Muscle layer of colon (tissue), 2 donors: ENCODE data around the gene SMIM10.
A peak's percentile ranks its signal among the peaks of the same experiment; 100 is the strongest.
"Not testable (repeated sequence)": the region's sequence is repeated elsewhere in the genome, so short reads cannot be mapped to it uniquely, and the experiment has no call there.

Experiments
- H3K27ac ChIP-seq: one replicate; pipeline ENCODE4 v1.7.0; 2013; ENCODE audit warnings: low read depth, mild to moderate bottlenecking, low read length, moderate library complexity
- H3K27me3 ChIP-seq, 2 donors: one replicate each; pipeline ENCODE4 v1.7.0; 2013; ENCODE audit warnings: low read length in 2 of 2, mild to moderate bottlenecking in 2 of 2; ENCODE audit not compliant: insufficient read depth in 2 of 2, control insufficient read depth in 1 of 2
- H3K36me3 ChIP-seq: one replicate; pipeline ENCODE4 v1.7.0; 2013; ENCODE audit warnings: mild to moderate bottlenecking, low read length; ENCODE audit not compliant: insufficient read depth
- H3K4me1 ChIP-seq: one replicate; pipeline ENCODE4 v1.7.0; 2013; ENCODE audit warnings: mild to moderate bottlenecking, low read length; ENCODE audit not compliant: insufficient read depth
- H3K4me3 ChIP-seq, 2 donors: one replicate each; pipeline ENCODE4 v1.7.0; 2013; ENCODE audit warnings: low read length in 2 of 2, low read depth in 1 of 2, mild to moderate bottlenecking in 1 of 2, moderate library complexity in 1 of 2
- H3K9ac ChIP-seq: one replicate; pipeline ENCODE4 v1.7.0; 2013; ENCODE audit warnings: low read length
- H3K9me3 ChIP-seq: one replicate; pipeline ENCODE4 v1.7.0; 2013; ENCODE audit warnings: mild to moderate bottlenecking, low read length
- donor health status: abdominal sarcoma.
- donor health status: Adenocarcinoma of cecum.

Gene SMIM10

DNA sequence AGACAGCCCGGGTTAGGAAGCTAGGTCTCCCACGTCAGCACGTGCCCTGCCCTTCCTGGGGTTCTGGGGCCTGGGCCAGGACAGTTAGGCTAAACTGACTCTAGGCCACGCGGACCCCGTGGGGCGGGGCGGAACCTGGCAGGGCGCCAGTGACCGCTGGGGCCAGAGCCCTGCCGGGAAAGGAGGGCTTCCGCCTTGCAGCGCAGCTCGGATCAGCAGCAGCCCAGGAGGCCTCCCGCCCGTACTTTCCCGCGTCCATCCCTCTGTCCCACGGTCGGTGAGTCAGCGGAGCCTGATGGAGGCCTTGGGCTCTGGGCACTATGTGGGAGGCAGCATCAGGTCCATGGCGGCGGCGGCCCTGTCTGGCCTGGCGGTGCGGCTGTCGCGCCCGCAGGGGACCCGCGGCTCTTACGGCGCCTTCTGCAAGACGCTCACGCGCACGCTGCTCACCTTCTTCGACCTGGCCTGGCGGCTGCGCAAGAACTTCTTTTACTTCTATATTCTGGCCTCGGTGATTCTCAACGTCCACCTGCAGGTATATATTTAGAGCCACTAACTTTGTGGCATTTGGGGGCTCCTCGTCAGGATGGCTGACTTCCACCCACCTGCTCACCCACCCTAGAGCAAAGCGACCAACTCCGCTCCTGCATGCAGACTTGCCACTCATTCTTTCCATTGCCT lies at the start of gene SMIM10:
SMIM10 (plus strand) TSS at position 191 of the 681 bp plus-strand sequence; CDS start at position 296, 105 bp downstream.
- H3K27me3 ChIP-seq, result peaks cover 0 to 8% of the 10 kb centered on the region in 2 donors
- no peak within 1 kb of the TSS for H3K9ac ChIP-seq
- H3K4me3 ChIP-seq, result peak within 1 kb of the TSS; percentile 9 to 59
- H3K9me3 ChIP-seq, result no peaks in the 10 kb centered on the region
- peak within 1 kb of the TSS; percentile 34 for H3K27ac ChIP-seq
- H3K36me3 ChIP-seq, result no peaks in the 10 kb centered on the region
- no peaks in the 10 kb centered on the region for H3K4me1 ChIP-seq

DNA sequence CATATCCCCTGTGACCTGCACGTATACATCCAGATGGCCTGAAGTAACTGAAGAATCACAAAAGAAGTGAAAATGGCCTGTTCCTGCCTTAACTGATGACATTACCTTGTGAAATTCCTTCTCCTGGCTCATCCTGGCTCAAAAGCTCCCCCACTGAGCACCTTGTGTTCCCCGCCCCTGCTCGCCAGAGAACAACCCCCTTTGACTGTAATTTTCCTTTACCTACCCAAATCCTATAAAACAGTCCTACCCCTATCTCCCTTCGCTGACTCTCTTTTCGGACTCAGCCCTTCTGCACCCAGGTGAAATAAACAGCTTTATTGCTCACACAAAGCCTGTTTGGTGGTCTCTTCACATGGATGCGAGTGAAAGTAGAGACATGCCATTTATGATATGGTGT lies 44.4 kb upstream of the SMIM10 start:
- not testable (repeated sequence) for H3K27me3 ChIP-seq, H3K27ac ChIP-seq

DNA sequence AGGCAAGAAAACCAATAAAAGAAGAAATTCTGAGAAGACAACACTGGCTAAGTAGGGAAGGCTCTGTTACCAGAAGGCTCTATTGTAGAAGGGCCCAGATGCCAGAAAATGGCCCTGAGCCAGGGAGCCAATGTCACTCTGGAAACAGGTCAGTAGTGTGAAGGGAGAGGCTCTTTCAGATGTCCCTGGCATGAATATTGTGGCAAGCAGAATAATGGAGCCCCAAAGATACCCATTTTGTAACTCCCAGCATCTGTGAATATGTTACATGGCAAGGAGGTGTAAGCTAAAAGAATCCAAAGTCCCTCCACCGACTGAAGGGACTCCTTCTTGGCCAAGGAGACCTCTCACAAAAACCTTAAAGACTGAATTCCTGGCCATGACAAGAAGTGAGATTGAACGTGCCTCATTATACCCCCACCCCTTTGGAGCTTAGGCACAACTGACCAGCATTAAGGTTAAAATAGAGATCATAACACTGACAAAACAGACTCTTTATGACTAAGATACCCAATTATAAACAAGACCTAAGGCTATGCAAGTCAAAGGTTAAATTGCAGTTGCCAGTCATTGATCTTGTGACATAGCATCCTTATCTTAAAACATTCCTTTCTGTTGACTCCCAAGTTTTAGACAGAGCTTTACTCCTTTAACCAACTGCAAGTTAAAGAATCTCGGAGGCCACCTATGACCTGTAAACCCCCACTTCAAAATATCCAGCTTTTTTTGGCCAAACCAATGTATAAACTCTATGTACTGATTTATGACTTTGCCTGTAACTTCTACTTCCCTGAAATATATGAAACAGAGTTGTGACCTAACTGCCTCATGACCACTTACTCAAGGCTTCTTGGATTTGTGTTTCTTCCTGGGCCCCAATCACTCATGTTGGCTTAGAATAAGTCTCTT lies 42.2 kb upstream of the SMIM10 start:
- Histone ChIP-seq H3K9me3 (no peaks in the 10 kb centered on the region), H3K4me3 (no peak overlapping the region), H3K4me1 (no peaks in the 10 kb centered on the region), H3K9ac (no peak overlapping the region), H3K36me3 (no peaks in the 10 kb centered on the region), H3K27me3 (no peaks in the 10 kb centered on the region), H3K27ac (no peak overlapping the region)

More for the DNA sequence above, 44.4 kb upstream of the SMIM10 start:
- H3K9me3 ChIP-seq, H3K9ac ChIP-seq, H3K36me3 ChIP-seq, H3K4me3 ChIP-seq, H3K4me1 ChIP-seq: not testable (repeated sequence)

DNA sequence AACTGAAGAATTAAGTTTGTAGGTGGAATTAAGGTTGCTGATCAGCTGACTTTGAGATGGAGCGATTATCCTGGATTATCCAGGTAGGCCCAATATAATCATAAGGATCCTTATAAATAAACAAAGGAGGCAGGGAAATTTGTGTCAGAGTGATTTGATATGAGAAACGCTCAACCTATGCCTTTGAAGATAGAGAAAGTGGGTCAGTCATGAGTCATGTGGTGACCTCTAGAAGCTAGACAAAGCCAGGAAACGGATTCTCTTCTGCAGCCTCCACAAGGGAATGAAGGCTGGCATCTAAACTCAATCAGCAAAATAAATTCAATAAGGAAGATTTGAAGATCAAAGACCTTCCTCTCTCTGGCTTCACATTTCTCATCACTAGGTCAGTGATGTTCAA lies 41.5 kb upstream of the SMIM10 start:
- Histone ChIP-seq H3K9ac (no peak overlapping the region), H3K27ac (no peak overlapping the region), H3K27me3 (no peaks in the 10 kb centered on the region), H3K36me3 (no peaks in the 10 kb centered on the region), H3K9me3 (no peaks in the 10 kb centered on the region), H3K4me3 (no peak overlapping the region), H3K4me1 (no peaks in the 10 kb centered on the region)

DNA sequence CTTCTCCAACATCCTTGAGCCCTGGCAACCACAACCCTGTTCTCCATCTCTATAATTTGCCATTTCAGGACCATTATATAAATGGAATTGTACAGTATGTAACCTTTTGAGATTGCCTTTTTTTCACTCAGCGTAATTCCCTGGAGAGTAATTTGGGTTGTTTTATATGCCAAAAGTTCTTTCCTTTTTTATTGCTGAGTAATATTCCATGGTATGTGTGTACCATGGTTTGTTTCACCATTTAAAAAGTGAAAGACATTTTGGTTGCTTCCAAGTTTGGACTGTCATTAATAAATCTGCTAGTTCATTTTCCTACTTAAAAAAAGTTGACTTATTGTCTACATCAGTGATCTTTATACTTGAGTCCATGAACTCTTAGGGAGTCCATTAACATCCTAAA lies 33.0 kb upstream of the SMIM10 start:
- Histone ChIP-seq H3K36me3 (no peaks in the 10 kb centered on the region), H3K27ac (no peak overlapping the region), H3K27me3 (peaks cover 0 to 5% of the 10 kb centered on the region in 2 donors), H3K9ac (no peak overlapping the region), H3K4me1 (no peaks in the 10 kb centered on the region), H3K9me3 (no peaks in the 10 kb centered on the region), H3K4me3 (no peak overlapping the region)

DNA sequence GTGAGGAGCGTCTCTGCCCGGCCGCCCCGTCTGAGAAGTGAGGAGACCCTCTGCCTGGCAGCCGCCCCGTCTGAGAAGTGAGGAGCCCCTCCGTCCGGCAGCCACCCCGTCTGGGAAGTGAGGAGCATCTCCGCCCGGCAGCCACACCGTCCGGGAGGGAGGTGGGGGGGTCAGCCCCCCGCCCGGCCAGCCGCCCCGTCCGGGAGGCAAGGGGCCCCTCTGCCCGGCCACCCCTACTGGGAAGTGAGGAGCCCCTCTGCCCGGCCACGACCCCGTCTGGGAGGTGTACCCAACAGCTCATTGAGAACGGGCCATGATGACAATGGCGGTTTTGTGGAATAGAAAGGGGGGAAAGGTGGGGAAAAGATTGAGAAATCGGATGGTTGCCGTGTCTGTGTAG lies 30.4 kb upstream of the SMIM10 start:
- not testable (repeated sequence) for H3K4me3 ChIP-seq, H3K9me3 ChIP-seq, H3K27ac ChIP-seq, H3K4me1 ChIP-seq, H3K27me3 ChIP-seq, H3K36me3 ChIP-seq, H3K9ac ChIP-seq

DNA sequence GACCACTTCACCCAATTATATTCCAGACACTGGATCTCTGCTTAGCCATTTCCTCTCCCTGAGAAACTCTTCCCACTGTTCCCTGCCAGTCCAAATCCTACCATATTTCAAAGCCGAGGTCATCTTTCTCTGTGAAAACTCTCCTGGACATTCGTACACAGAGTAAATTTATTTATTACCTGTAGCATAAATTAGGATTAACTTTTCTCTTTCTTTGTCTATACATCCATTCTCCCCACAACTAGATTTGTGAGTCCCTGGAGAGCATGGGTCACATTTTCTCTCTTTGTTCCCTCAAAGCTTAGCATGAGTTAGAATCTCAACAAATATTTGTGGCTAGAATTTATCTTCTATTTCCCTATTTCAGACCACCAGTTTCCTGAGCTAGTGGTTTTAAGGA lies 27.8 kb upstream of the SMIM10 start:
- Histone ChIP-seq H3K4me3 (no peak overlapping the region), H3K27ac (no peak overlapping the region), H3K9ac (no peak overlapping the region), H3K36me3 (no peaks in the 10 kb centered on the region), H3K4me1 (no peaks in the 10 kb centered on the region), H3K9me3 (no peaks in the 10 kb centered on the region), H3K27me3 (no peaks in the 10 kb centered on the region)

DNA sequence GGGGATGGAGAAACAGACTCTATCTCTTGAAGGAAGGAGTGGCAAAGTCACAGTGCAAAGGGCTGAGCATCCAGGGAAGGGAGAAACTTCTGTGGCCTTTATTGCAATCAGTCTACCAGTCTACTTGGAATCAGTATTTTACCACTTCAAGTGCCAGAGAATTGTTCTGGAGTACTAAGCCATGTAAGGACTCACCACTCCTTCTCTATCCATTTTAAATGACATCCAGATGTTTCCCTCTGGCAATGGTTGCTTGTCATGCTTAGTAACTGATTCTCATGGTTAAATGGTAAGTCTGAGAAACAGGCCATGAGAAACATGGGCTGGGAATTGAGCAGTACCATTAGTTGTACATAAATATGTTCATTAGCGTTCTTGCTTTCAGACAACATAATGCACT lies 21.1 kb upstream of the SMIM10 start:
- Histone ChIP-seq H3K9me3 (peaks cover 6% of the 10 kb centered on the region), H3K4me1 (no peaks in the 10 kb centered on the region), H3K4me3 (no peak overlapping the region), H3K27ac (no peak overlapping the region), H3K36me3 (no peaks in the 10 kb centered on the region), H3K9ac (no peak overlapping the region), H3K27me3 (peaks cover 0 to 4% of the 10 kb centered on the region in 2 donors)

DNA sequence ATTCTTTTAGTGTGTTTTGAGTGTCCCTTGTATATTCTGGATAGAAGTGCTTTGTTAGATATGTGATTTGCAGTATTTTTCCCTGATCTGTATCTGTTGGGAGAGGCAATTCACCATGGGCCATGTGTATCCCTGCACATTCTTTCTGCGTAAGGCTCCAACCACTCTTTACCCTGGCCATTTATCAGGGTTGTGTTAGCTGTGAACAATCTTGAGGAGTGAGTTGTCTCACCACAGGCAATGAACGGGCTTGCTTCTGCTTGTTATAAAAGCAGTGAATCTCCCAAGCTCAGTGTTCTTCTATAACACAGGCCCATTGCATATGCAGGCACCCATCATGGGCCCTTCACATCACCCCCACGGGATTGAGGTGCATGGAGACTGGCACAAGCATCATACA lies 18.9 kb upstream of the SMIM10 start:
- no peak overlapping the region for H3K4me3 ChIP-seq
- H3K27me3 ChIP-seq, result peaks cover 0 to 11% of the 10 kb centered on the region in 2 donors
- no peaks in the 10 kb centered on the region for H3K4me1 ChIP-seq

DNA sequence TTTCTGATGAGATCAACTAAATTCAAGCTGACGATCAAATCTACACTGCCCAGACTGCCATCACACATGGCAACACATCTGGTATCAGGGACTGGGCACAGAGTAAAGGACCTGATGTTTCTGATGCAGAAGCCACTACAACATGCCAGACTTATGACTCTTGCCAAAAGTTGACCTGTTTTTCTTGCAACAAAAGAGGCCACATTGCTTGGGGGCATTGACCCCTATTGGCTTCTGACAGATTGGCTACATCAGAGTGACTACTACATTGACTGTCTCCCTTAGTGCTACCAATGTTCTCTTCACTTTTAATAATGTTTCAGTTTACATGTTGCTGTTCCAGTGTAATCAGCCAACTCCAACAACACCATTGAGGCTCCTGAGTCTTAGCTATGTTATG lies 15.3 kb upstream of the SMIM10 start:
- Histone ChIP-seq H3K9ac (no peak overlapping the region), H3K27me3 (peaks cover 0 to 11% of the 10 kb centered on the region in 2 donors), H3K4me3 (no peak overlapping the region), H3K27ac (no peak overlapping the region), H3K36me3 (no peaks in the 10 kb centered on the region), H3K9me3 (peaks cover 6% of the 10 kb centered on the region), H3K4me1 (no peaks in the 10 kb centered on the region)

More for the DNA sequence above, 18.9 kb upstream of the SMIM10 start:
- Histone ChIP-seq H3K27ac (no peak overlapping the region), H3K9ac (no peak overlapping the region), H3K36me3 (no peaks in the 10 kb centered on the region), H3K9me3 (peaks cover 6% of the 10 kb centered on the region)

DNA sequence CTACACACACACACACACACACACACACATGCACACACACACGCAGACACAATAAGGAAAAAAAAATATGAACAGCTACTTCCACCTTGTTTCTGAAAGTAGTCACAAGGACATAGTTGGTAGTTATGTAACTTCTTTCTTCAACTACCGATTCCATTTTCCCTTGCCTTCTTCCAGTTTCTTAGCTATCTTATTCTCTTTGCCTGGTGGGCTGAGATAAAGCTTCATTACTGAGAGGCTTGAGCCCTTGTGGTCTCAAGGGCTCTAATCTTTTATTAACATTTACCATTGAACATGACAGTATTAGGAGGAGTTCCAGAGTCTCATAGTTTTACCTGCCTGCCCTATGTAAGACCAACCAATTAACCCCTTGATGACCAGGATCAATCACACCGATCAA lies 8.9 kb upstream of the SMIM10 start:
- no peaks in the 10 kb centered on the region for H3K36me3 ChIP-seq
- no peaks in the 10 kb centered on the region for H3K4me1 ChIP-seq
- H3K27me3 ChIP-seq, result no peaks in the 10 kb centered on the region
- H3K27ac ChIP-seq, result no peak overlapping the region
- H3K4me3 ChIP-seq, result no peak overlapping the region
- H3K9ac ChIP-seq, result no peak overlapping the region
- H3K9me3 ChIP-seq, result no peaks in the 10 kb centered on the region
